DND-41 (cell line): ENCODE measurements around the gene CTIF.

Source experiments
- ATAC-seq: fragments of 200-7000 bp; cut with Tn5 transposase; 3 replicates; pipeline ENCODE4 v1.9.1; 2021; ENCODE audit warnings: low read depth; ENCODE audit not compliant: insufficient read depth
- DNase-seq: peaks from one replicate; pipeline ENCODE4 v3.0.0-alpha.2; 2020
- H2AFZ ChIP-seq: 2 replicates; pipeline ENCODE4 v1.6.0; 2012; ENCODE audit warnings: low read depth, low read length
- H3K27ac ChIP-seq: 2 replicates; pipeline ENCODE4 v1.5.1; 2012; ENCODE audit warnings: low read length, inconsistent platforms
- H3K27me3 ChIP-seq: fragments of 200-600 bp; sonication (generic); 2 replicates; pipeline ENCODE4 v1.6.0; 2012; ENCODE audit warnings: low read length, mild to moderate bottlenecking, inconsistent platforms; ENCODE audit not compliant: insufficient read depth, poor library complexity
- H3K36me3 ChIP-seq: 2 replicates; pipeline ENCODE4 v1.5.1; 2012; ENCODE audit warnings: low read length, inconsistent platforms; ENCODE audit not compliant: insufficient read depth
- H3K4me1 ChIP-seq: 2 replicates; pipeline ENCODE4 v1.5.1; 2012; ENCODE audit warnings: mild to moderate bottlenecking, low read length; ENCODE audit not compliant: insufficient read depth
- H3K4me2 ChIP-seq: 2 replicates; pipeline ENCODE4 v1.6.0; 2012; ENCODE audit warnings: mild to moderate bottlenecking, moderate library complexity, low read length, inconsistent platforms; ENCODE audit not compliant: insufficient read depth
- H3K4me3 ChIP-seq, 2 experiments: fragments of 200-600 bp in 1 of 2; shearing (Covaris generic) in 1 of 2; 2 replicates each; pipeline ENCODE4 v1.5.1; 2012 to 2016; ENCODE audit warnings: inconsistent platforms in 2 of 2, low read length in 2 of 2, mild to moderate bottlenecking in 2 of 2, low read depth in 1 of 2, moderate library complexity in 1 of 2
- H3K79me2 ChIP-seq: 2 replicates; pipeline ENCODE4 v1.6.0; 2012; ENCODE audit warnings: low read length, inconsistent platforms; ENCODE audit not compliant: insufficient read depth
- H3K9ac ChIP-seq: 2 replicates; pipeline ENCODE4 v1.6.0; 2012; ENCODE audit warnings: low read depth, mild to moderate bottlenecking, inconsistent platforms, low read length, moderate library complexity
- H3K9me3 ChIP-seq: 2 replicates; pipeline ENCODE4 v1.5.1; 2012; ENCODE audit warnings: low read length, moderate library complexity, mild to moderate bottlenecking, inconsistent platforms; ENCODE audit not compliant: insufficient read depth, severe bottlenecking
- H4K20me1 ChIP-seq: 2 replicates; pipeline ENCODE4 v1.6.0; 2012; ENCODE audit warnings: low read length; ENCODE audit not compliant: insufficient read depth
- CTCF ChIP-seq: IDR thresholded peaks from 2 replicates; pipeline ENCODE4 v1.5.1; 2012; ENCODE audit warnings: borderline replicate concordance, low read length, moderate library complexity, mild to moderate bottlenecking; ENCODE audit not compliant: poor library complexity, severe bottlenecking; ENCODE audit errors: extremely low read depth
- EZH2 ChIP-seq: IDR thresholded peaks from 3 replicates; pipeline ENCODE4 v1.6.1; 2012; ENCODE audit warnings: borderline replicate concordance, low read depth, mild to moderate bottlenecking, moderate library complexity, low read length, inconsistent platforms; ENCODE audit not compliant: severe bottlenecking

CTIF gene

GRCh38 chr18:48797841-48798255 lies 259.0 kb downstream of the CTIF start:
- Histone ChIP-seq H3K27ac (no peak overlapping the region), H3K4me3 (no peak overlapping the region), H3K9ac (no peak overlapping the region), H3K4me1 (no peaks in the 10 kb centered on the region), H3K9me3 (no peaks in the 10 kb centered on the region), H2AFZ (no peak overlapping the region), H3K27me3 (no peaks in the 10 kb centered on the region), H3K79me2 (no peaks in the 10 kb centered on the region), H3K36me3 (no peaks in the 10 kb centered on the region), H4K20me1 (no peaks in the 10 kb centered on the region), H3K4me2 (no peak overlapping the region)
- DNase-seq: no peak
- no peak for ATAC-seq
- TF ChIP-seq EZH2 (no peak), CTCF (no peak)

GRCh38 chr18:48798334-48799245 lies 259.8 kb downstream of the CTIF start:
- no peaks in the 10 kb centered on the region for H3K27me3 ChIP-seq
- ATAC-seq: no peak
- H3K4me2 ChIP-seq: no peak overlapping the region
- no peak for DNase-seq
- H3K4me3 ChIP-seq: no peak overlapping the region
- H3K79me2 ChIP-seq: no peaks in the 10 kb centered on the region
- H3K36me3 ChIP-seq: no peaks in the 10 kb centered on the region
- H3K9me3 ChIP-seq: no peaks in the 10 kb centered on the region
- no peak overlapping the region for H2AFZ ChIP-seq
- no peak overlapping the region for H3K9ac ChIP-seq
- H3K27ac ChIP-seq: no peak overlapping the region
- no peak for TF ChIP-seq EZH2
- no peak for TF ChIP-seq CTCF
- no peaks in the 10 kb centered on the region for H4K20me1 ChIP-seq
- no peaks in the 10 kb centered on the region for H3K4me1 ChIP-seq

GRCh38 chr18:48799724-48800315 lies 261.0 kb downstream of the CTIF start:
- no peak overlapping the region for H3K9ac ChIP-seq
- no peak overlapping the region for H3K4me2 ChIP-seq
- H3K27me3 ChIP-seq: no peaks in the 10 kb centered on the region
- H3K4me3 ChIP-seq: no peak overlapping the region
- no peaks in the 10 kb centered on the region for H3K79me2 ChIP-seq
- TF ChIP-seq EZH2: no peak
- no peak for TF ChIP-seq CTCF
- H3K36me3 ChIP-seq: no peaks in the 10 kb centered on the region
- H3K4me1 ChIP-seq: no peaks in the 10 kb centered on the region
- H2AFZ ChIP-seq: no peak overlapping the region
- DNase-seq (no peak), ATAC-seq (no peak)
- H4K20me1 ChIP-seq: no peaks in the 10 kb centered on the region
- no peaks in the 10 kb centered on the region for H3K9me3 ChIP-seq
- H3K27ac ChIP-seq: no peak overlapping the region
